Spinal cord (tissue), 10 donors: ENCODE results near the gene IDNK. TPM values are rescaled to one million over a fixed set of nuclear protein-coding genes. Genes with fewer than 3 reads are reported as not detected.

Source experiments
- DNase-seq, 6 donors: peaks; one replicate each; pipeline versions ENCODE4 v3.0.0 to v3.0.0-alpha.2; 2013 to 2015; ENCODE audit warnings: low spot score in 6 of 6, low read depth in 4 of 6
- H3K27ac ChIP-seq: one replicate; pipeline ENCODE4 v1.5.1; 2013; ENCODE audit warnings: low read depth, low read length, control low read depth
- H3K27me3 ChIP-seq: one replicate; pipeline ENCODE4 v1.6.1; 2013; ENCODE audit warnings: low read length; ENCODE audit not compliant: control insufficient read depth, insufficient read depth
- H3K36me3 ChIP-seq: one replicate; pipeline ENCODE4 v1.6.1; 2013; ENCODE audit warnings: low read length; ENCODE audit not compliant: control insufficient read depth, insufficient read depth
- H3K4me1 ChIP-seq: one replicate; pipeline ENCODE4 v1.6.1; 2013; ENCODE audit warnings: low read length; ENCODE audit not compliant: control insufficient read depth, insufficient read depth
- H3K4me3 ChIP-seq: one replicate; pipeline ENCODE4 v1.5.1; 2013; ENCODE audit warnings: low read depth, low read length, control low read depth
- H3K9me3 ChIP-seq: one replicate; pipeline ENCODE4 v1.6.1; 2013; ENCODE audit warnings: low read length; ENCODE audit not compliant: control insufficient read depth, insufficient read depth
- WGBS: methylation state at CpG from one replicate; pipeline ENCODE4 v1.1.5; 2013; ENCODE audit warnings: missing lambda C conversion rate; ENCODE audit not compliant: insufficient coverage; 5-methylcytosine and 5-hydroxymethylcytosine counted together
- long read RNA-seq, 4 donors: transcript quantifications; one replicate each; lab custom pipeline, GENCODE V29; 2026
- polyA plus RNA-seq, 2 donors: library from polyadenylated mRNA; unstranded; fragments of 120-200 nt; gene quantifications; one replicate each; pipeline ENCODE4 v1.2.1, GENCODE V29; 2013; ENCODE audit not compliant: insufficient read length in 2 of 2
- total RNA-seq, 2 donors: library from RNA; depleted of rRNA in 1 of 2; stranded (reverse); fragments of 120-200 nt in 1 of 2; fragments of >200 nt in 1 of 2; gene quantifications; one replicate each; pipeline versions ENCODE4 v1.2.3 to v1.2.4, GENCODE V29; 2013 to 2014
- donor health status: healthy.

The IDNK gene
- total RNA-seq (10 to 100 TPM in 1 of 2 donors, 1 to 10 TPM in 1; 5.6 to 11.7 TPM), polyA plus RNA-seq (10 to 100 TPM in 1 of 2 donors, 1 to 10 TPM in 1; 9.9 to 12.4 TPM)
- long read RNA-seq, donor 1, partial matches to known transcripts = 0 of 2 reads
- long read RNA-seq, donor 1, other reads (novel, unspliced or antisense) = 0 of 2 reads
- long read RNA-seq, donor 2, partial matches to known transcripts = 0 of 2 reads
- long read RNA-seq, donor 2, other reads (novel, unspliced or antisense) = 0 of 2 reads
- long read RNA-seq, donor 3, partial matches to known transcripts = 0 of 2 reads
- long read RNA-seq, donor 3, other reads (novel, unspliced or antisense) = 0 of 2 reads
- long read RNA-seq, donor 4, partial matches to known transcripts = 0 of 6 reads
- long read RNA-seq, donor 4, other reads (novel, unspliced or antisense) = 0 of 6 reads

DNA sequence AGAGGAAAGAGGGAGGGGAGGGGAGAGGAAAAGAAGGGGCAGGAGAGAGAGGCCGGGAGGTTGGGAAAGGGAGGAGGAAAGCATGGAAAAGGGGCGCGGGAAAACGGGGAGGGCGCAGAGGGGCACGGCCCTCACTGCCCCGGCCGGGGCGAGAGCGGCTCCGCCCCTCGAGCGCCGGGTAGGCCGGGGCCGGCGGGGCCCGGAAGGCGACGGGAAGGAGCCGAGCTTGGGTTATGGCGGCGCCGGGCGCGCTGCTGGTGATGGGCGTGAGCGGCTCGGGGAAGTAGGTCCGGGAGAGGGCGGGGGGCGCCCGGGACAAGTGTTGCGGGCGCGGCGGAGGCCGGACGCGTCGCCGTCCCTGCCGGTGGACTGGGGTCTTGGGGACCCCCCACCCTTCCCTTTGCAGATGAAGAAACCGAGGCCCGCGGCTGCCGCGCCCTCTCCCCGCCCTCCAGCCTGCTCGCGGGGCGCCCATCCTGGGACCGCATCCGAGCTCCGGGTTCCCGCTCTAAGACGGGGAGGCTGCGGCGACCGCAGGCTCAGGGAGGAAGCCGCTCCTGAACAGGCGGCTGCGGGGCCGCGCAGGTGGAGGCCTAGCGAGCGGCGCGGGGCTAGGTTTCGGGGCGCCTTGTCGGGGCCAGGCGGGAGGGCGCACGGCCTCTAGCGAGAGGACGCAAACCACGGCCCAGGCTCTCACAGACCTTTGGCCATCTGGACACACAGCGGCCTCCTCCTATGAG lies at the start of gene IDNK:
TSS of gene IDNK (plus strand) at position 205 of the 740 bp plus-strand sequence. CDS start at position 234, 29 bp downstream.
- under 1% methylated on average over 78 of the region's 79 CpGs for WGBS
- no peaks in the 10 kb centered on the region for H3K27me3 ChIP-seq
- H3K9me3 ChIP-seq = no peaks in the 10 kb centered on the region
- H3K4me3 ChIP-seq = peak within 1 kb of the TSS; percentile 59
- no peaks in the 10 kb centered on the region for H3K36me3 ChIP-seq
- H3K4me1 ChIP-seq = peaks cover 4% of the 10 kb centered on the region
- peak; percentile 43 to 93 (median 60) for DNase-seq
- peak within 1 kb of the TSS; percentile 80 for H3K27ac ChIP-seq

DNA sequence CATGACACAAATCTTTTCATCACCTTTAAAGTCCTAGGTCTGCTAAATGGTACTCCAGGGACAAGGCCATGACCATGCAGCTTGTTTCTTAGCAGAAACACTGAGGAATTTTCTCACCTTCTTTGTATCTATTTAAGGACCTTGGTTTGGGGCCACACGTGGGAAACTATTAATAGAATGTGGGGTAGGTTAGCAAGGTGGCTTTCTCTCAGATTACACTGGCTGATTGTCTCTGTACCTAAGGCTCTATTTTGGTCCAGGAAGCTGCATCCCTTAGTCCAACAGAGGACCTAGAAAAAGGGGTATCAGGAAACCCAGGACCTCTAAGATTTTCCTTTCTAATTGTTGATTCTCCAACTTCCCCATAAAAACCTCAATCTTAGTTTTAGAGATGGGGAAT lies 48.5 kb upstream of the IDNK start:
- peaks cover 3% of the 10 kb centered on the region for H3K9me3 ChIP-seq
- no peak for DNase-seq
- H3K4me1 ChIP-seq = no peaks in the 10 kb centered on the region
- no peaks in the 10 kb centered on the region for H3K27me3 ChIP-seq
- H3K27ac ChIP-seq = no peak overlapping the region
- H3K4me3 ChIP-seq = no peak overlapping the region
- H3K36me3 ChIP-seq = no peaks in the 10 kb centered on the region
- no CpG with 5 or more reads among the region's 1 CpG for WGBS

DNA sequence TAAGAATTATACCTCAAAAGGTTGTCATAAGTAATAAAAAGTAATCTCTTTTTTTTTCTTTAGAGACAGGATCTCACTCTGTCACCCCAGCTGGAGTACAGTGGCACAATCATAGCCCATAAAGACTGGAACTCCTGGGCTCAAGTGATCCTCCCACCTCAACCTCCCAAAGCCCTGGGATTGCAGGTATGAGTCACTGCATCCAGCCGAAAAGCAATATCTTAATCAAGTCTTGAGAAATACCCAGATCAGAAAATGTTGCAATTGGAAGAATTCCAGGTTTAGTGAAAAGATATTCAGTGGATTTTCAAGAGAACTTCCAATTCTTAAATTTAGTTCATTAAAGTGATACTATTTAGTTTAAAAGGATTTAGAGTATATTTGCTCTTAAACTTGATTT lies 40.9 kb upstream of the IDNK start:
- no peaks in the 10 kb centered on the region for H3K36me3 ChIP-seq
- peaks cover 3% of the 10 kb centered on the region for H3K9me3 ChIP-seq
- H3K4me1 ChIP-seq = no peaks in the 10 kb centered on the region
- H3K4me3 ChIP-seq = no peak overlapping the region
- no peaks in the 10 kb centered on the region for H3K27me3 ChIP-seq
- no CpG with 5 or more reads among the region's 1 CpG for WGBS
- DNase-seq = no peak
- H3K27ac ChIP-seq = no peak overlapping the region

DNA sequence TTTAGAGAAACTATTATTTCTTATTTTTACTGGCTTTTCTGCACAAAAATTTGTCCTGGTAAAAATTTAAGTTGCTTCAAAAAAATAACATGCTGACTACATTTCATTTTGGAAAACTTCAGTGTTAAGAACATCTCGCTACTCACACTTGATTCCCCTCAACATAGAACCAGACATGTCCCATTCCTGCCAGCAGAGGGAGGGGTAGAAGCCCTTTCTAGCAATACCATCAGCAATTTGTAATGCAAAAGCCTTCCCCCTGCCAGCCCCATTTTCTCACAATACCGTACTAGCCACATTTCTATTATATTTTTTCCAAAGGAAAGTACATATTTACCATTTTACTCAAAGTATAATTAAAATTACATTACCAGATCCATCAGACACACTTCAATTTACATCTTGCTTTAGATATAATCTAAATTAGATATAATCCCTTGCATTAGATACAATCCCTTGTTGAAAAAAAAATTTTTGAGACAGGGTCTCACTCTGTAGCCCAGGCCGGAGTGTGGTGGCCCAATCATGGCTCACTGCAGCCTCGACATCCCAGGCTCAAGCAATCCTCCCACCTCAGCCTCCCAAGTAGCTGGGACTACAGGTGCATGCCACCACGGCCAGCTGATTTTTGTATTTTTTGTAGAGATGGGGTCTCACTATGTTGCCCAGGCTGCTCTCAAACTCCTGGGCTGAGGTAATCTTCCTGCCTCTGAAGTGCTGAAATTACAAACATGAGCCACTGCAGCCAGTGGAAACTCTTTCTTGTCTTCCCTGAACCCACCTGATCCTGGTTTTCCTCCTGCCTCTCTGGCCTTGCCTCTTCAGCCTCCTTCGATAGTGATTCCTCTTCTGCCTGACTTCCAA lies 39.6 kb upstream of the IDNK start:
- WGBS = 93% methylated on average over 3 of the region's 6 CpGs
- Histone ChIP-seq H3K27ac (no peak overlapping the region), H3K27me3 (no peaks in the 10 kb centered on the region), H3K9me3 (peaks cover 2% of the 10 kb centered on the region), H3K4me1 (no peaks in the 10 kb centered on the region), H3K36me3 (no peaks in the 10 kb centered on the region), H3K4me3 (no peak overlapping the region)
- DNase-seq = peak in 5 of 6 donors; percentile 8 to 79 (median 15)

DNA sequence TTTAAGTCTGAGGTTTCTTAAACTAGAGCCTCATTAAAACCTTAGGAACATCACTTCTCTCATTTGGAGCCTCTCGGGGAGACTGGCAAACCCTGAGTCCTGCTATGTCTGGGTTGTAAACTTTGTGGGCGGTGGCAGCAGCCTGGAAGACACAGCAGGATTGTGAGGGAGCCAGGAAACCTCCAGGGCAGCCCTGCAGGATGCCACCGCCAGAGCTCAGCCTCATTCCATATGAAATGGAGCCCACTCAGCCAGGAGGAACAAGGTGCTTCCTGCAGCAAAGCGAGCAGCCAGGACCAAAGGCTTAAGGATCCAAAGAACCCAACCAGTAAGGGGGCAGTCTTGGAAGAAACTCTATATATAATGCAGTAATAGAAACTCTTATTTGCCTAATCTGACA lies 37.9 kb upstream of the IDNK start:
- no peaks in the 10 kb centered on the region for H3K36me3 ChIP-seq
- H3K4me1 ChIP-seq = no peaks in the 10 kb centered on the region
- DNase-seq = no peak
- 32% methylated on average over 2 of the region's 4 CpGs for WGBS
- no peaks in the 10 kb centered on the region for H3K27me3 ChIP-seq
- no peak overlapping the region for H3K4me3 ChIP-seq
- H3K27ac ChIP-seq = no peak overlapping the region
- no peaks in the 10 kb centered on the region for H3K9me3 ChIP-seq

DNA sequence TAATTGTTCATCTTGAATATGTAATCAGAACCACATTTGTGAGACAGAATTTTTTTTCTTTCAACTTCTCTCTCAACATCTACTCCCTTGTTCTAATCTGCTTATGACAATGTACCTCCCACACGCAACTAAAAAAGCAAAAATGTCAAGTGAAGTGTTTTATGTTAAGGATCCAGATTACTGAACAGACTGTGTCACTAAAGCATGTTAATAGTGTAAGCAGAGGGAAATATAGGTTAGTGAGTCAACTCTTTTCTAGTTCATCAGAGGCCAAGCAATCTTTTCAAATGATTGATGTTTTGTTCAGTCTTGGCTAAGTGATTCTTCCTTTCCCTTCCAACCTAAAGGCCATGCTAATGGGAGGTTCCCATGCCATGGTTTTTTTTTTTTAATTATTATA lies 34.7 kb upstream of the IDNK start:
- H3K36me3 ChIP-seq = no peaks in the 10 kb centered on the region
- no peaks in the 10 kb centered on the region for H3K27me3 ChIP-seq
- H3K27ac ChIP-seq = no peak overlapping the region
- no peak overlapping the region for H3K4me3 ChIP-seq
- no peaks in the 10 kb centered on the region for H3K9me3 ChIP-seq
- WGBS = no CpG with 5 or more reads among the region's 1 CpG
- H3K4me1 ChIP-seq = no peaks in the 10 kb centered on the region
- no peak for DNase-seq

DNA sequence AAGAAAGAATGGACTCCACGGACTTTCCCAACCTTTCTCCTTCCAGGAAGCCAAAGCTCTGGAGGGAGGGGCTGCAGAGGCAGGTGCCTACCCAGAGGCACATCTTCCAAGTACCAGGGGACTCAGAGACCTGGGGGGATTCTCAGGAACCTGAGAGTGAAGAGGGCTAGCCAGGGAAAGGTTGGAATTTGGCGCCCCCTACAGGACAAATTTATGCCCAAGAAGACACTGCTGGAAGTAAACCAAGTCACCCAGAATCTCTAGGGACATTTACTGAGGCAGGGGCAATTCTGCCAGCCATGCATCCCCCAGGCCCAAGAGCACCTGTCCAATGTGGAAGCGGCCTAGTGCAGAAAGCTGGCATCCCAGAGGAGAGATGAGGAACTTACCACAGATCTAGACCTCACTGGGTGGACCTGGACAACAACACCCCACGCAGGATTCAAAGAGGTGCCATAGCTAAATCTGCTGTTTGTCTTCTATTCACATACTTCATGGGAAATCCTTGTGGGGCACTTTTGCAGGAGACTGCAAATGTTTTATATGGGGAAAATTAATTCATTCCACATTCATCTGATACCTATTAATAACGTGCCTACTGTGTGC lies 25.9 kb upstream of the IDNK start:
- no peaks in the 10 kb centered on the region for H3K9me3 ChIP-seq
- no peak overlapping the region for H3K27ac ChIP-seq
- DNase-seq = peak in 3 of 6 donors; percentile 15 to 64 (median 44)
- 25% methylated on average over 2 of the region's 5 CpGs for WGBS
- H3K36me3 ChIP-seq = no peaks in the 10 kb centered on the region
- no peaks in the 10 kb centered on the region for H3K4me1 ChIP-seq
- no peak overlapping the region for H3K4me3 ChIP-seq
- no peaks in the 10 kb centered on the region for H3K27me3 ChIP-seq

DNA sequence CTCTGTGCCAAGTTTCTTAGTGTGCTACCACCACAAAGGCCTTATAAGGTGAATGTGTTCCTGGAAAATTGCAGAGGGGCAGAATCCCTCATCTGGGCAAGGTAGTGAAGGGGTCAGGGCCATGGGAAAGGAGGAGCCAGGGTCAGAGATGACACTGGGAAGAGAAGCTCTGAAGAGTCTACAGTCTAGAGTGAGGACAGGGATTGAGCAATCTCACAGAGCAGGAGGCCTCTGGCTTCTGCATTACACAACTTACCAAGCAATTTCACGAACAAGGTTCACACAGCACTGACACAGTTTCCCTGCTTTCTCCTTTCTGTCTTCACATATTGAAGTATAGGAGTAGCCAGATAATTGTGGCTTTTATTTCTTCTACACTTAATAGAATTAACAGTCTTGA lies 24.5 kb upstream of the IDNK start:
- Histone ChIP-seq H3K9me3 (no peaks in the 10 kb centered on the region), H3K27me3 (no peaks in the 10 kb centered on the region), H3K36me3 (no peaks in the 10 kb centered on the region), H3K4me3 (no peak overlapping the region), H3K4me1 (no peaks in the 10 kb centered on the region), H3K27ac (no peak overlapping the region)
- WGBS = no CpG with 5 or more reads among the region's 1 CpG
- DNase-seq = no peak

DNA sequence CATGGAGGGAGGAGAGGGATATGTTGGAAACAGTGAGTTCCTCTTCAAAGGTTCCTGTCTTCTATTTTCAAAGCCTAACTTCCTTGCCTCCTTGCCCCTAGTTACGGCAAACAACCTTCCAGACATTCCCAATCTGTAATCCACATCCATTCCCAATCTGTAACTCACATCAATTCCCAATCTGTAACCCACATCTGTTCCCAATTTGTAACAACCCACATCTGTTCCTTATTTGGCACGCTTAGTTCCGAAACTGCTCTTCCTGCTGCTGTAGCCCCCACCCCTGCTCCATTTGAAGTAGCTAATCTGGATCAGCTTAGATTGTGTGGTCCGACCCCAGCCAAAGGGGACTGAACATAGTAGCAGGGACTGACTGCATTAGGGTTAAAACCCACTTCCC lies 23.9 kb upstream of the IDNK start:
- Histone ChIP-seq H3K4me1 (no peaks in the 10 kb centered on the region), H3K27me3 (no peaks in the 10 kb centered on the region), H3K9me3 (no peaks in the 10 kb centered on the region), H3K27ac (no peak overlapping the region), H3K36me3 (no peaks in the 10 kb centered on the region), H3K4me3 (no peak overlapping the region)
- peak in 1 of 6 donors; percentile 12 for DNase-seq
- WGBS = 87% methylated on average over 4 of the region's 4 CpGs
